HEK293T (cell line): ENCODE measurements around the gene POLA1.

ENCODE experiments used
- FOXK2 ChIP-seq: fragments of 450-650 bp; IDR thresholded peaks from 2 replicates; pipeline ENCODE4 v1.6.1; 2016; ENCODE audit warnings: mild to moderate bottlenecking
- SP1 ChIP-seq: fragments of 450-650 bp; IDR thresholded peaks from 2 replicates; pipeline ENCODE4 v1.6.1; 2017

- no peak for TF ChIP-seq SP1
- no peak for TF ChIP-seq FOXK2
Measured at GRCh38 chrX:25019707-25020390, 326.1 kb downstream of the POLA1 start.
